Fibroblast of lung (primary cell): Measurements from ENCODE around the gene CYP27A1. TPM values are rescaled to one million over a fixed set of nuclear protein-coding genes. Genes with fewer than 3 reads are reported as not detected.
A peak's percentile ranks its signal among the peaks of the same experiment; 100 is the strongest.
"Not testable (repeated sequence)": the region's sequence is repeated elsewhere in the genome, so short reads cannot be mapped to it uniquely, and the experiment has no call there.

Source experiments
- DNase-seq, 2 donors: peaks; one replicate each; pipeline versions ENCODE4 v3.0.0 to v3.0.0-alpha.2; 2010; ENCODE audit warnings: low read depth in 2 of 2
- H2AFZ ChIP-seq: 2 replicates; pipeline ENCODE4 v1.5.1; 2012; ENCODE audit warnings: low read length, control low read depth, inconsistent platforms
- H3K27ac ChIP-seq: 2 replicates; pipeline ENCODE4 v1.5.1; 2011; ENCODE audit warnings: low read length, control low read depth; ENCODE audit not compliant: insufficient read depth
- H3K27me3 ChIP-seq: 2 replicates; pipeline ENCODE4 v1.5.1; 2011; ENCODE audit warnings: mild to moderate bottlenecking, low read length; ENCODE audit not compliant: control insufficient read depth, insufficient read depth
- H3K36me3 ChIP-seq: 2 replicates; pipeline ENCODE4 v1.5.1; 2011; ENCODE audit warnings: low read length; ENCODE audit not compliant: control insufficient read depth, insufficient read depth
- H3K4me1 ChIP-seq: 2 replicates; pipeline ENCODE4 v1.5.1; 2011; ENCODE audit warnings: low read length; ENCODE audit not compliant: control insufficient read depth, insufficient read depth; ENCODE audit errors: extremely low read depth
- H3K4me2 ChIP-seq: 2 replicates; pipeline ENCODE4 v1.5.1; 2011; ENCODE audit warnings: low read length, control low read depth; ENCODE audit not compliant: insufficient read depth; ENCODE audit errors: extremely low read depth
- H3K4me3 ChIP-seq, 4 experiments: fragments of 200-600 bp in 1 of 4; sonication (generic) in 1 of 4; replicated peaks in 1 of 4; 2 replicates each; pipeline ENCODE4 v1.5.1; 2011 to 2016; ENCODE audit warnings: low read length in 4 of 4, low read depth in 3 of 4, mild to moderate bottlenecking in 3 of 4, control low read depth in 2 of 4, inconsistent platforms in 1 of 4, mixed read lengths in 1 of 4; ENCODE audit not compliant: insufficient read depth in 1 of 4; ENCODE audit errors: control extremely low read depth in 1 of 4
- H3K79me2 ChIP-seq: 2 replicates; pipeline ENCODE4 v1.5.1; 2012; ENCODE audit warnings: mild to moderate bottlenecking, low read length, inconsistent platforms; ENCODE audit not compliant: control insufficient read depth, insufficient read depth
- H3K9ac ChIP-seq: 2 replicates; pipeline ENCODE4 v1.5.1; 2011; ENCODE audit warnings: mild to moderate bottlenecking, low read length, control low read depth; ENCODE audit not compliant: insufficient read depth
- H3K9me3 ChIP-seq: 2 replicates; pipeline ENCODE4 v1.5.1; 2012; ENCODE audit warnings: low read depth, low read length; ENCODE audit not compliant: control insufficient read depth, insufficient read depth
- H4K20me1 ChIP-seq: 2 replicates; pipeline ENCODE4 v1.5.1; 2011; ENCODE audit warnings: low read length; ENCODE audit not compliant: control insufficient read depth, insufficient read depth; ENCODE audit errors: extremely low read depth
- EZH2 ChIP-seq: IDR thresholded peaks from 2 replicates; pipeline ENCODE4 v1.5.1; 2012; ENCODE audit warnings: low read length, control low read depth, mild to moderate bottlenecking; ENCODE audit errors: missing control alignments
- polyA plus RNA-seq, 2 donors: library from polyadenylated mRNA; depleted of rRNA in 1 of 2; stranded (reverse) in 1 of 2; unstranded in 1 of 2; fragments of >200 nt; gene quantifications; 2 replicates each; pipeline ENCODE4 v1.2.1, GENCODE V29; 2011 to 2012; ENCODE audit warnings: missing spikeins in 1 of 2
- total RNA-seq: library from RNA; depleted of rRNA; stranded (reverse); fragments of >200 nt; gene quantifications from 2 replicates; pipeline ENCODE4 v1.2.1, GENCODE V29; 2014
- TF ChIP-seq, protein P1 (sequence below), 2 donors: IDR thresholded peaks in 1 of 2; conservative IDR thresholded peaks in 1 of 2; 1 replicate in 1 of 2; 2 replicates in 1 of 2; pipeline ENCODE4 v1.5.1; 2011 to 2012; ENCODE audit warnings: low read length in 2 of 2, control low read depth in 1 of 2, inconsistent platforms in 1 of 2, low read depth in 1 of 2, mild to moderate bottlenecking in 1 of 2

Gene CYP27A1
- total and polyA plus RNA-seq, 2 donors (not counting 1 experiment from before 2014, with no cell fraction given): 12.7 to 53.8 TPM

DNA sequence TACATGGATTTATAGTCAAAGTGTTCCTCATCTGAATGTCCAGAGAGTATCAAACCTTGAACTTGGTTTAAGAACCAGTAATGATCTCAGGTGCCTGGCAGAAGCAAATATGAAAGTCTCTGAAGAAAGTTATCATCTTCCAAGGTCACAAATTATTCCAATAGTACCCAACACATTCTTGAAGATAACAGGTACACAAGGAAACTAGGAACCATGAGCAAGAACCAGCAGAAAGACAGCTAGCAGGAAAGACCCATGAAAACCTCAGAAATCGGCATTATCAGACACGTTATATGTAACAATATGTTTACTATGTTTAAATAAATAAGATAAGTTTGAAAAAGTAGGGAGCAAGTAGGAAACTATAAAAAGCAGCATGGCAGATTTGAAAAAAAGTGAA is 55.5 kb downstream of the CYP27A1 start:
- no peaks in the 10 kb centered on the region for H3K4me1 ChIP-seq
- no peaks in the 10 kb centered on the region for H4K20me1 ChIP-seq
- H3K79me2 ChIP-seq: no peaks in the 10 kb centered on the region
- no peak overlapping the region for H2AFZ ChIP-seq
- H3K27ac ChIP-seq: no peak overlapping the region
- H3K4me3 ChIP-seq: no peak overlapping the region
- H3K36me3 ChIP-seq: no peaks in the 10 kb centered on the region
- H3K9ac ChIP-seq: no peak overlapping the region
- H3K9me3 ChIP-seq: no peaks in the 10 kb centered on the region
- no peak for TF ChIP-seq EZH2
- DNase-seq: no peak
- H3K4me2 ChIP-seq: no peak overlapping the region
- H3K27me3 ChIP-seq: peaks cover 15% of the 10 kb centered on the region

DNA sequence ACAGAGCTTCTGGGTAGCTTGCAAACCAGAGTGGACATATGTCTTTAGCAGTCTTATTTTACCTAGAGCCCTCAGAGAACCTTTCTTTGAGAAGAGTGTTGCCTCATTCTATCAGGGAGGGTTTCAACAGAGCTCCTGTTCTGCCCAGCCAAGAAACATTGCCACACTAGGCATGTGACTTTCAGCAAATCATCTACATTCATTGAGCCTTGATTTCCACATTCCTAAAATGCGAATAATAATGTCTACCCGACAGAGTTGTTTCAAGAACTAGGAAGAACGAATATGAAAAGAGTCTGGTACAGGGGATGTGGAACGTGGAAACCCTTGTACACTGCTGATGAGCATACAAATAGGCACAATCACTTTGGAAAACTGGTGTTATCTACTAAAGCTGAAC is 57.5 kb downstream of the CYP27A1 start:
- H3K4me2 ChIP-seq: no peak overlapping the region
- TF ChIP-seq EZH2: no peak
- TF ChIP-seq, protein P1, sequence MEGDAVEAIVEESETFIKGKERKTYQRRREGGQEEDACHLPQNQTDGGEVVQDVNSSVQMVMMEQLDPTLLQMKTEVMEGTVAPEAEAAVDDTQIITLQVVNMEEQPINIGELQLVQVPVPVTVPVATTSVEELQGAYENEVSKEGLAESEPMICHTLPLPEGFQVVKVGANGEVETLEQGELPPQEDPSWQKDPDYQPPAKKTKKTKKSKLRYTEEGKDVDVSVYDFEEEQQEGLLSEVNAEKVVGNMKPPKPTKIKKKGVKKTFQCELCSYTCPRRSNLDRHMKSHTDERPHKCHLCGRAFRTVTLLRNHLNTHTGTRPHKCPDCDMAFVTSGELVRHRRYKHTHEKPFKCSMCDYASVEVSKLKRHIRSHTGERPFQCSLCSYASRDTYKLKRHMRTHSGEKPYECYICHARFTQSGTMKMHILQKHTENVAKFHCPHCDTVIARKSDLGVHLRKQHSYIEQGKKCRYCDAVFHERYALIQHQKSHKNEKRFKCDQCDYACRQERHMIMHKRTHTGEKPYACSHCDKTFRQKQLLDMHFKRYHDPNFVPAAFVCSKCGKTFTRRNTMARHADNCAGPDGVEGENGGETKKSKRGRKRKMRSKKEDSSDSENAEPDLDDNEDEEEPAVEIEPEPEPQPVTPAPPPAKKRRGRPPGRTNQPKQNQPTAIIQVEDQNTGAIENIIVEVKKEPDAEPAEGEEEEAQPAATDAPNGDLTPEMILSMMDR (conservative IDR thresholded peaks at IDR 0.05 in 1 of 2, IDR thresholded peaks at IDR 0.05 in 1 of 2; ENCODE audit: low read depth in 1 of 2, low read length in 2 of 2): no peak
- peaks cover 6% of the 10 kb centered on the region for H3K27me3 ChIP-seq
- no peaks in the 10 kb centered on the region for H4K20me1 ChIP-seq
- H3K36me3 ChIP-seq: no peaks in the 10 kb centered on the region
- H3K9ac ChIP-seq: no peak overlapping the region
- H3K27ac ChIP-seq: no peak overlapping the region
- no peaks in the 10 kb centered on the region for H3K4me1 ChIP-seq
- no peak overlapping the region for H2AFZ ChIP-seq
- no peaks in the 10 kb centered on the region for H3K79me2 ChIP-seq
- no peaks in the 10 kb centered on the region for H3K9me3 ChIP-seq
- H3K4me3 ChIP-seq: no peak overlapping the region
- DNase-seq: peak; percentile 57

DNA sequence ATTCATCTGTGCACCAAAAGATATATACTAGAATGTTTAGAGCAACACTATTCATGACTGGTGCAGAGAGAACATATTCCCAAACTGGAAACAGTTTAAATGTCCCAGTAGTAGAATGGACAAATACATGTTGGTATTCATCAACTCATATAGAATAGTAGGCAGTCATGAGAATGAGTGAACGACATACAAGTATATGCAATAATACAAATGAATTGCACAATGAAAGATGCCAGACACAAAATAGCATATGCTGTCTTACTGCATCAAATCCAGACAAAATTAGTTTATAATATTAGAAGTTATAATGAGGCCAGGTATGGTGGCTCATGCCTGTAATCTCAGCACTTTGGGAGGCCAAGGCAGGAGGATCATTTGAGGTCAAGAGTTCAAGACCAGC is 57.9 kb downstream of the CYP27A1 start:
- peaks cover 6% of the 10 kb centered on the region for H3K27me3 ChIP-seq
- H3K9me3 ChIP-seq: no peaks in the 10 kb centered on the region
- DNase-seq: no peak
- H3K79me2 ChIP-seq: no peaks in the 10 kb centered on the region
- H3K4me3 ChIP-seq: no peak overlapping the region
- no peak overlapping the region for H3K9ac ChIP-seq
- no peak for TF ChIP-seq EZH2
- TF ChIP-seq, protein P1 (conservative IDR thresholded peaks at IDR 0.05 in 1 of 2, IDR thresholded peaks at IDR 0.05 in 1 of 2; ENCODE audit: low read depth in 1 of 2, low read length in 2 of 2): no peak
- no peak overlapping the region for H2AFZ ChIP-seq
- no peaks in the 10 kb centered on the region for H3K36me3 ChIP-seq
- H4K20me1 ChIP-seq: no peaks in the 10 kb centered on the region
- H3K4me2 ChIP-seq: no peak overlapping the region
- no peaks in the 10 kb centered on the region for H3K4me1 ChIP-seq
- no peak overlapping the region for H3K27ac ChIP-seq

DNA sequence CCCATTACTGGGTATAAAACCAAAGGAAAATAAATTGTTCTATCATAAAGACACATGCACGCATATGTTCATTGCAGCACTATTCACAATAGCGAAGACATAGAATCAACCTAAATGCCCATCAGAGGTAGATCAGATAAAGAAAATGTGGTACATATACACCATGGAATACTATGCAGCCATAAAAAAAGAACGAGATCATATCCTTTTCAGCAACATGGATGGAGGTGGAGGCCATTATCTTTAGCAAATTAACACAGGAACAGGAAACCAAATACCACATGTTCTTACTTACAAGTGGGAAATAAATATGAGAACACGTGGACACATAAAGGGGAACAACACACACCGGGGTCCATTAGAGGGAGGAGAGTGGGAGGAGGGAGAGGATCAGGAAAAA is 62.4 kb downstream of the CYP27A1 start:
- not testable (repeated sequence) for H3K4me2 ChIP-seq, H3K9me3 ChIP-seq, H3K4me3 ChIP-seq, H3K27me3 ChIP-seq, H2AFZ ChIP-seq, H3K79me2 ChIP-seq, H3K36me3 ChIP-seq, H3K4me1 ChIP-seq, H3K27ac ChIP-seq, DNase-seq, H4K20me1 ChIP-seq, H3K9ac ChIP-seq

DNA sequence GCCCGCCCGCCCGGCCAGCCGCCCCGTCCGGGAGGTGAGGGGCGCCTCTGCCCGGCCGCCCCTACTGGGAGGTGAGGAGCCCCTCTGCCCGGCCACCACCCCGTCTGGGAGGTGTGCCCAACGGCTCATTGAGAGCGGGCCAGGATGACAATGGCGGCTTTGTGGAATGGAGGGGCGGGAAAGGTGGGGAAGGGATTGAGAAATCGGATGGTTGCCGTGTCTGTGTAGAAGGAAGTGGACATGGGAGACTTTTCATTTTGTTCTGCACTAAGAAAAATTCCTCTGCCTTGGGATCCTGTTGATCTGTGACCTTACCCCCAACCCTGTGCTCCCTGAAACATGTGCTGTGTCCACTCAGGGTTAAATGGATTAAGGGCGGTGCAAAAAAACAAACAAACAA is 65.0 kb downstream of the CYP27A1 start:
- H2AFZ ChIP-seq, H3K4me1 ChIP-seq, H3K36me3 ChIP-seq, H3K4me3 ChIP-seq, H3K27ac ChIP-seq, H3K4me2 ChIP-seq, H3K9me3 ChIP-seq, DNase-seq, H4K20me1 ChIP-seq, H3K27me3 ChIP-seq, H3K9ac ChIP-seq, H3K79me2 ChIP-seq: not testable (repeated sequence)
